ENCODE measurements around the gene LITAF. TPM values are rescaled to one million over a fixed set of nuclear protein-coding genes. Genes with fewer than 3 reads are reported as not detected.

LITAF gene
- 163 and 170 TPM in 2 replicates for total RNA-seq

GRCh38 chr16:11586856-11587642 lies at the start of gene LITAF:
TSS of gene LITAF (minus strand) at chr16:11586919. CDS start at chr16:11556730, 30,189 bp downstream.
- peaks cover 38% of the 10 kb centered on the region for H3K4me1 Mint-ChIP-seq
- no peaks in the 10 kb centered on the region for H3K9me3 Mint-ChIP-seq
- H3K27me3 Mint-ChIP-seq: peaks cover 3% of the 10 kb centered on the region
- intact Hi-C loops (cut with micrococcal nuclease): loop anchor here (2.0 to 10.0 kb wide), 5 partner anchors 54 to 948 kb away; partner anchors contain the start of genes GSPT1 and SOCS1
- peak within 1 kb of the TSS; percentile 90 for H3K4me3 Mint-ChIP-seq
- DNase-seq: peak; percentile 87
- peak within 1 kb of the TSS; percentile 89 for H3K27ac Mint-ChIP-seq
- peaks cover 27% of the 10 kb centered on the region for H3K36me3 Mint-ChIP-seq (ENCODE audit: low read depth)

GRCh38 chr16:11636172-11636721 lies 49.5 kb upstream of the LITAF start:
- Mint-ChIP-seq H3K27ac (no peak overlapping the region), H3K9me3 (no peaks in the 10 kb centered on the region), H3K4me3 (no peak overlapping the region), H3K4me1 (peaks cover 7% of the 10 kb centered on the region), H3K27me3 (peaks cover 16% of the 10 kb centered on the region), H3K36me3 (ENCODE audit: low read depth) (no peaks in the 10 kb centered on the region)
- no peak for DNase-seq
- intact Hi-C loops (cut with micrococcal nuclease): no loop called here

GRCh38 chr16:11635679-11636171 lies 49.0 kb upstream of the LITAF start:
- H3K4me1 Mint-ChIP-seq: peaks cover 3% of the 10 kb centered on the region
- no peaks in the 10 kb centered on the region for H3K9me3 Mint-ChIP-seq
- intact Hi-C loops (cut with micrococcal nuclease): no loop called here
- H3K4me3 Mint-ChIP-seq: no peak overlapping the region
- H3K27ac Mint-ChIP-seq: no peak overlapping the region
- H3K27me3 Mint-ChIP-seq: peaks cover 16% of the 10 kb centered on the region
- H3K36me3 Mint-ChIP-seq (ENCODE audit: low read depth): no peaks in the 10 kb centered on the region
- DNase-seq: no peak

GRCh38 chr16:11635113-11635652 lies 48.5 kb upstream of the LITAF start:
- intact Hi-C loops (cut with micrococcal nuclease): no loop called here
- no peak for DNase-seq
- H3K27me3 Mint-ChIP-seq: peaks cover 15% of the 10 kb centered on the region
- no peaks in the 10 kb centered on the region for H3K36me3 Mint-ChIP-seq (ENCODE audit: low read depth)
- peaks cover 7% of the 10 kb centered on the region for H3K4me1 Mint-ChIP-seq
- H3K9me3 Mint-ChIP-seq: no peaks in the 10 kb centered on the region
- H3K4me3 Mint-ChIP-seq: no peak overlapping the region
- H3K27ac Mint-ChIP-seq: no peak overlapping the region

- H3K27ac Mint-ChIP-seq: no peak overlapping the region
- H3K36me3 Mint-ChIP-seq (ENCODE audit: low read depth): no peaks in the 10 kb centered on the region
- intact Hi-C loops (cut with micrococcal nuclease): no loop called here
Observed at GRCh38 chr16:11634312-11634711, 47.6 kb upstream of the LITAF start.

GRCh38 chr16:11633113-11633512 lies 46.4 kb upstream of the LITAF start:
- Mint-ChIP-seq H3K9me3 (no peaks in the 10 kb centered on the region), H3K4me3 (no peak overlapping the region), H3K27me3 (peaks cover 6% of the 10 kb centered on the region), H3K36me3 (ENCODE audit: low read depth) (no peaks in the 10 kb centered on the region), H3K4me1 (peaks cover 16% of the 10 kb centered on the region), H3K27ac (no peak overlapping the region)
- intact Hi-C loops (cut with micrococcal nuclease): no loop called here
- no peak for DNase-seq

More at GRCh38 chr16:11634312-11634711, 47.6 kb upstream of the LITAF start:
- Mint-ChIP-seq H3K27me3 (peaks cover 12% of the 10 kb centered on the region), H3K4me1 (peaks cover 12% of the 10 kb centered on the region), H3K9me3 (no peaks in the 10 kb centered on the region), H3K4me3 (no peak overlapping the region)
- no peak for DNase-seq

GRCh38 chr16:11632455-11632939 lies 45.8 kb upstream of the LITAF start:
- Mint-ChIP-seq H3K27me3 (peaks cover 6% of the 10 kb centered on the region), H3K27ac (no peak overlapping the region), H3K4me1 (peaks cover 18% of the 10 kb centered on the region), H3K36me3 (ENCODE audit: low read depth) (no peaks in the 10 kb centered on the region), H3K9me3 (no peaks in the 10 kb centered on the region), H3K4me3 (no peak overlapping the region)
- intact Hi-C loops (cut with micrococcal nuclease): no loop called here
- no peak for DNase-seq

- Mint-ChIP-seq H3K4me3 (no peak overlapping the region), H3K36me3 (ENCODE audit: low read depth) (no peaks in the 10 kb centered on the region), H3K9me3 (no peaks in the 10 kb centered on the region), H3K27ac (no peak overlapping the region), H3K27me3 (peaks cover 5% of the 10 kb centered on the region), H3K4me1 (peaks cover 18% of the 10 kb centered on the region)
- no peak for DNase-seq
- intact Hi-C loops (cut with micrococcal nuclease): no loop called here
Observed at GRCh38 chr16:11631214-11631613, 44.5 kb upstream of the LITAF start.

- H3K36me3 Mint-ChIP-seq (ENCODE audit: low read depth): no peaks in the 10 kb centered on the region
- no peak overlapping the region for H3K4me3 Mint-ChIP-seq
- no peak for DNase-seq
- H3K9me3 Mint-ChIP-seq: no peaks in the 10 kb centered on the region
- intact Hi-C loops (cut with micrococcal nuclease): no loop called here
- H3K27ac Mint-ChIP-seq: no peak overlapping the region
- H3K4me1 Mint-ChIP-seq: peaks cover 20% of the 10 kb centered on the region
- H3K27me3 Mint-ChIP-seq: peaks cover 2% of the 10 kb centered on the region
Observed at GRCh38 chr16:11630768-11631056, 44.0 kb upstream of the LITAF start.

GRCh38 chr16:11630046-11630767 lies 43.5 kb upstream of the LITAF start:
- peaks cover 2% of the 10 kb centered on the region for H3K27me3 Mint-ChIP-seq
- no peak overlapping the region for H3K27ac Mint-ChIP-seq
- H3K9me3 Mint-ChIP-seq: no peaks in the 10 kb centered on the region
- intact Hi-C loops (cut with micrococcal nuclease): no loop called here
- no peak for DNase-seq
- peaks cover 21% of the 10 kb centered on the region for H3K4me1 Mint-ChIP-seq
- H3K36me3 Mint-ChIP-seq (ENCODE audit: low read depth): no peaks in the 10 kb centered on the region
- no peak overlapping the region for H3K4me3 Mint-ChIP-seq

- Mint-ChIP-seq H3K4me1 (peaks cover 27% of the 10 kb centered on the region), H3K4me3 (peak overlapping the region; percentile 2), H3K36me3 (ENCODE audit: low read depth) (no peaks in the 10 kb centered on the region), H3K27ac (peak overlapping the region; percentile 1), H3K9me3 (no peaks in the 10 kb centered on the region), H3K27me3 (no peaks in the 10 kb centered on the region)
- peak; percentile 66 for DNase-seq
- intact Hi-C loops (cut with micrococcal nuclease): no loop called here
Observed at GRCh38 chr16:11629071-11630030, 42.6 kb upstream of the LITAF start.

GRCh38 chr16:11627822-11628457 lies 41.2 kb upstream of the LITAF start:
- Mint-ChIP-seq H3K27me3 (no peaks in the 10 kb centered on the region), H3K9me3 (no peaks in the 10 kb centered on the region), H3K4me3 (no peak overlapping the region), H3K4me1 (peaks cover 31% of the 10 kb centered on the region), H3K36me3 (ENCODE audit: low read depth) (no peaks in the 10 kb centered on the region), H3K27ac (no peak overlapping the region)
- DNase-seq: no peak
- intact Hi-C loops (cut with micrococcal nuclease): no loop called here

- Mint-ChIP-seq H3K4me1 (peaks cover 34% of the 10 kb centered on the region), H3K4me3 (no peak overlapping the region), H3K36me3 (ENCODE audit: low read depth) (no peaks in the 10 kb centered on the region), H3K9me3 (no peaks in the 10 kb centered on the region), H3K27me3 (no peaks in the 10 kb centered on the region), H3K27ac (no peak overlapping the region)
- DNase-seq: no peak
- intact Hi-C loops (cut with micrococcal nuclease): no loop called here
Observed at GRCh38 chr16:11627292-11627663, 40.6 kb upstream of the LITAF start.

All from activated CD4-positive, alpha-beta T cell treated with anti-CD3 and anti-CD28 coated beads, Interleukin-2, amount 10 ng/mL, durations not matched to agents 24 days and 14 days (primary cell).